RWPE2 (cell line): ENCODE measurements around the gene GIT2.

Source experiments
- ATAC-seq: fragments of 200-7000 bp; cut with Tn5 transposase; 3 replicates; pipeline ENCODE4 v1.9.1; 2021; ENCODE audit warnings: low read depth
- DNase-seq: peaks from one replicate; pipeline ENCODE4 v3.0.0-alpha.2; 2020; ENCODE audit warnings: low spot score
- H3K27ac ChIP-seq: fragments of 450-650 bp; 2 replicates; pipeline ENCODE4 v1.5.1; 2017; ENCODE audit warnings: mild to moderate bottlenecking; ENCODE audit not compliant: poor library complexity, severe bottlenecking
- H3K27me3 ChIP-seq: fragments of 250-450 bp; sonication (Bioruptor Pico); 2 replicates; pipeline ENCODE4 v1.5.1; 2021; ENCODE audit warnings: mild to moderate bottlenecking, moderate library complexity; ENCODE audit not compliant: insufficient read depth, poor library complexity, severe bottlenecking
- H3K36me3 ChIP-seq: fragments of 250-450 bp; sonication (Bioruptor Pico); 2 replicates; pipeline ENCODE4 v1.5.1; 2020; ENCODE audit warnings: low read depth, mild to moderate bottlenecking, moderate library complexity
- H3K4me1 ChIP-seq: fragments of 250-450 bp; sonication (Bioruptor Pico); 2 replicates; pipeline ENCODE4 v1.5.1; 2021; ENCODE audit warnings: mild to moderate bottlenecking, moderate library complexity; ENCODE audit not compliant: insufficient read depth, poor library complexity, severe bottlenecking
- H3K4me3 ChIP-seq: fragments of 250-450 bp; sonication (Bioruptor Pico); 2 replicates; pipeline ENCODE4 v1.5.1; 2021; ENCODE audit warnings: mild to moderate bottlenecking, moderate library complexity; ENCODE audit not compliant: severe bottlenecking
- H3K9me3 ChIP-seq: fragments of 250-450 bp; sonication (Bioruptor Pico); 2 replicates; pipeline ENCODE4 v1.5.1; 2021; ENCODE audit warnings: mild to moderate bottlenecking, moderate library complexity; ENCODE audit not compliant: severe bottlenecking
- TF ChIP-seq, protein P1 (sequence below): fragments of 450-650 bp; IDR thresholded peaks from one replicate; pipeline ENCODE4 v1.5.1; 2017; ENCODE audit warnings: mild to moderate bottlenecking, moderate library complexity; ENCODE audit not compliant: poor library complexity, severe bottlenecking

GIT2 gene

GRCh38 chr12:109926016-109926415 is 70.2 kb downstream of the GIT2 start:
- no peak overlapping the region for H3K4me3 ChIP-seq
- ATAC-seq, result no peak
- TF ChIP-seq, protein P1, sequence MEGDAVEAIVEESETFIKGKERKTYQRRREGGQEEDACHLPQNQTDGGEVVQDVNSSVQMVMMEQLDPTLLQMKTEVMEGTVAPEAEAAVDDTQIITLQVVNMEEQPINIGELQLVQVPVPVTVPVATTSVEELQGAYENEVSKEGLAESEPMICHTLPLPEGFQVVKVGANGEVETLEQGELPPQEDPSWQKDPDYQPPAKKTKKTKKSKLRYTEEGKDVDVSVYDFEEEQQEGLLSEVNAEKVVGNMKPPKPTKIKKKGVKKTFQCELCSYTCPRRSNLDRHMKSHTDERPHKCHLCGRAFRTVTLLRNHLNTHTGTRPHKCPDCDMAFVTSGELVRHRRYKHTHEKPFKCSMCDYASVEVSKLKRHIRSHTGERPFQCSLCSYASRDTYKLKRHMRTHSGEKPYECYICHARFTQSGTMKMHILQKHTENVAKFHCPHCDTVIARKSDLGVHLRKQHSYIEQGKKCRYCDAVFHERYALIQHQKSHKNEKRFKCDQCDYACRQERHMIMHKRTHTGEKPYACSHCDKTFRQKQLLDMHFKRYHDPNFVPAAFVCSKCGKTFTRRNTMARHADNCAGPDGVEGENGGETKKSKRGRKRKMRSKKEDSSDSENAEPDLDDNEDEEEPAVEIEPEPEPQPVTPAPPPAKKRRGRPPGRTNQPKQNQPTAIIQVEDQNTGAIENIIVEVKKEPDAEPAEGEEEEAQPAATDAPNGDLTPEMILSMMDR, result no peak

GRCh38 chr12:109925185-109925840 is 70.9 kb downstream of the GIT2 start:
- ATAC-seq (no peak), DNase-seq (no peak)
- Histone ChIP-seq H3K27ac (no peak overlapping the region), H3K9me3 (no peaks in the 10 kb centered on the region), H3K4me1 (no peaks in the 10 kb centered on the region), H3K36me3 (0 out of 2 replicates have a peak, but pooled peaks cover 3% of the 10 kb centered on the region), H3K4me3 (no peak overlapping the region), H3K27me3 (no peaks in the 10 kb centered on the region)
- TF ChIP-seq, protein P1, result no peak

More at GRCh38 chr12:109926016-109926415, 70.2 kb downstream of the GIT2 start:
- Histone ChIP-seq H3K4me1 (no peaks in the 10 kb centered on the region), H3K27ac (no peak overlapping the region), H3K27me3 (no peaks in the 10 kb centered on the region), H3K9me3 (no peaks in the 10 kb centered on the region), H3K36me3 (0 out of 2 replicates have a peak, but pooled peaks cover 3% of the 10 kb centered on the region)
- DNase-seq, result no peak

GRCh38 chr12:109923481-109924245 is 72.5 kb downstream of the GIT2 start:
- Histone ChIP-seq H3K36me3 (peaks cover 12% of the 10 kb centered on the region), H3K4me1 (no peaks in the 10 kb centered on the region), H3K9me3 (no peaks in the 10 kb centered on the region), H3K4me3 (no peak overlapping the region), H3K27ac (no peak overlapping the region), H3K27me3 (no peaks in the 10 kb centered on the region)
- ATAC-seq (no peak), DNase-seq (no peak)
- TF ChIP-seq, protein P1, result no peak

GRCh38 chr12:109923038-109923437 is 73.1 kb downstream of the GIT2 start:
- Histone ChIP-seq H3K4me3 (no peak overlapping the region), H3K27me3 (no peaks in the 10 kb centered on the region), H3K9me3 (no peaks in the 10 kb centered on the region), H3K4me1 (no peaks in the 10 kb centered on the region), H3K36me3 (peaks cover 15% of the 10 kb centered on the region), H3K27ac (no peak overlapping the region)
- TF ChIP-seq, protein P1, result no peak
- DNase-seq (no peak), ATAC-seq (no peak)
